Activated B cell treated with CpG ODN at 0.5 μM for 24 hours (primary cell): Measurements from ENCODE around the gene BAZ2B. TPM values are rescaled to one million over a fixed set of nuclear protein-coding genes. Genes with fewer than 3 reads are reported as not detected.

Experiments used
- ATAC-seq: fragments of 200-7000 bp; cut with Tn5 transposase; one replicate; pipeline ENCODE4 v1.10.0; 2021; ENCODE audit warnings: low read depth, mild to moderate bottlenecking, moderate library complexity
- CTCF ChIA-PET: fragments of 350-600 bp; sonication (Branson Sonifier 250); formaldehyde crosslinking; loops from one replicate; lab custom pipeline; 2021; ENCODE audit warnings: antibody characterized with exemption; lab: Charles Lee
- POLR2A ChIA-PET: fragments of 350-600 bp; sonication (Branson Sonifier 250); formaldehyde crosslinking; loops from one replicate; lab custom pipeline; 2021; ENCODE audit warnings: antibody characterized with exemption; lab: Charles Lee
- DNase-seq: peaks from one replicate; pipeline ENCODE4 v3.0.0; 2022
- H3K27ac Mint-ChIP-seq: one replicate; pipeline ENCODE4 v1.8.0; 2020; ENCODE audit warnings: mixed read lengths
- H3K27me3 Mint-ChIP-seq: one replicate; pipeline ENCODE4 v1.8.0; 2021; ENCODE audit warnings: mixed read lengths
- H3K36me3 Mint-ChIP-seq: one replicate; pipeline ENCODE4 v1.8.0; 2021; ENCODE audit warnings: low read depth, mixed read lengths
- H3K4me1 Mint-ChIP-seq: one replicate; pipeline ENCODE4 v1.8.0; 2021; ENCODE audit warnings: mixed read lengths
- H3K4me3 Mint-ChIP-seq: one replicate; pipeline ENCODE4 v1.8.0; 2020; ENCODE audit warnings: mild to moderate bottlenecking, mixed read lengths
- H3K9me3 Mint-ChIP-seq: one replicate; pipeline ENCODE4 v1.8.0; 2020; ENCODE audit warnings: mixed read lengths
- CTCF ChIP-seq: fragments of 200-600 bp; IDR thresholded peaks from one replicate; pipeline ENCODE4 v1.8.0; 2022; ENCODE audit warnings: antibody characterized with exemption, mild to moderate bottlenecking
- intact Hi-C: fragments of 100-400 bp; cut with micrococcal nuclease; formaldehyde crosslinking; loops from one replicate; pipeline ENCODE4 v1.15.1; 2024
- total RNA-seq: library from RNA; stranded (reverse); gene quantifications from 2 replicates; pipeline ENCODE4 v1.2.3, GENCODE V29; 2022

The BAZ2B gene
- total RNA-seq, 1 donor from 2014 or later: 22.0 TPM

GRCh38 chr2:159584796-159585195, 31.6 kb downstream of the BAZ2B start:
- ChIA-PET POLR2A (no interaction called here), CTCF (no interaction called here)
- no peak for ATAC-seq
- Mint-ChIP-seq H3K9me3 (no peaks in the 10 kb centered on the region), H3K27me3 (no peaks in the 10 kb centered on the region), H3K4me1 (no peaks in the 10 kb centered on the region), H3K4me3 (no peak overlapping the region), H3K27ac (no peak overlapping the region), H3K36me3 (no peaks in the 10 kb centered on the region)
- no peak for TF ChIP-seq CTCF
- intact Hi-C loops: no loop called here
- no peak for DNase-seq

GRCh38 chr2:159573846-159574606, 42.3 kb downstream of the BAZ2B start:
- no peak for TF ChIP-seq CTCF
- peaks cover 3% of the 10 kb centered on the region for H3K36me3 Mint-ChIP-seq
- ChIA-PET CTCF (no interaction called here), POLR2A (no interaction called here)
- H3K4me3 Mint-ChIP-seq: no peak overlapping the region
- no peak for DNase-seq
- peaks cover 6% of the 10 kb centered on the region for H3K9me3 Mint-ChIP-seq
- intact Hi-C loops: no loop called here
- no peak overlapping the region for H3K27ac Mint-ChIP-seq
- H3K4me1 Mint-ChIP-seq: no peaks in the 10 kb centered on the region
- ATAC-seq: no peak
- no peaks in the 10 kb centered on the region for H3K27me3 Mint-ChIP-seq

- Mint-ChIP-seq H3K4me3 (no peak overlapping the region), H3K36me3 (peaks cover 3% of the 10 kb centered on the region), H3K9me3 (peaks cover 6% of the 10 kb centered on the region), H3K4me1 (no peaks in the 10 kb centered on the region), H3K27me3 (no peaks in the 10 kb centered on the region), H3K27ac (no peak overlapping the region)
- DNase-seq (no peak), ATAC-seq (no peak)
- POLR2A ChIA-PET: no interaction called here
- CTCF ChIA-PET: no interaction called here
- no peak for TF ChIP-seq CTCF
- intact Hi-C loops: no loop called here
Observed at GRCh38 chr2:159573294-159573693, 43.1 kb downstream of the BAZ2B start.

GRCh38 chr2:159572459-159572858, 43.9 kb downstream of the BAZ2B start:
- ChIA-PET CTCF (no interaction called here), POLR2A (no interaction called here)
- no peak for DNase-seq
- intact Hi-C loops: no loop called here
- no peaks in the 10 kb centered on the region for H3K4me1 Mint-ChIP-seq
- no peak for ATAC-seq
- no peak for TF ChIP-seq CTCF
- H3K27me3 Mint-ChIP-seq: no peaks in the 10 kb centered on the region
- peaks cover 6% of the 10 kb centered on the region for H3K9me3 Mint-ChIP-seq
- H3K4me3 Mint-ChIP-seq: no peak overlapping the region
- no peak overlapping the region for H3K27ac Mint-ChIP-seq
- peaks cover 3% of the 10 kb centered on the region for H3K36me3 Mint-ChIP-seq

- H3K4me3 Mint-ChIP-seq: no peak overlapping the region
- peaks cover 3% of the 10 kb centered on the region for H3K36me3 Mint-ChIP-seq
- peaks cover 6% of the 10 kb centered on the region for H3K9me3 Mint-ChIP-seq
- H3K27ac Mint-ChIP-seq: no peak overlapping the region
- DNase-seq (no peak), ATAC-seq (no peak)
- no peak for TF ChIP-seq CTCF
- H3K27me3 Mint-ChIP-seq: no peaks in the 10 kb centered on the region
- POLR2A ChIA-PET: no interaction called here
- intact Hi-C loops: no loop called here
- H3K4me1 Mint-ChIP-seq: no peaks in the 10 kb centered on the region
- CTCF ChIA-PET: no interaction called here
Observed at GRCh38 chr2:159571540-159572260, 44.6 kb downstream of the BAZ2B start.
